OCI-M2 (cell line): ENCODE measurements around the gene TBATA.

Experiments
- DNase-seq: peaks from one replicate; lab custom pipeline; 2025; ENCODE audit not compliant: unreplicated experiment; lab: John Stamatoyannopoulos, UW

TBATA gene

GRCh38 chr10:70785190-70785589, at the start of gene TBATA:
Gene TBATA, minus strand, starts transcription at chr10:70785377. Its CDS starts 1,998 bp downstream, at chr10:70783379.
- DNase-seq: no peak

GRCh38 chr10:70834441-70835151, 49.4 kb upstream of the TBATA start:
- DNase-seq: no peak

GRCh38 chr10:70834021-70834420, 48.8 kb upstream of the TBATA start:
- DNase-seq: no peak

GRCh38 chr10:70833601-70834000, 48.4 kb upstream of the TBATA start:
- DNase-seq: no peak

GRCh38 chr10:70832852-70833528, 47.8 kb upstream of the TBATA start:
- no peak for DNase-seq

- DNase-seq: no peak
These were observed 47.0 kb upstream of the TBATA start for GRCh38 chr10:70832221-70832620.

- DNase-seq: no peak
These were observed 45.0 kb upstream of the TBATA start for GRCh38 chr10:70830164-70830563.

- DNase-seq: no peak
These were observed 44.4 kb upstream of the TBATA start for GRCh38 chr10:70829543-70829942.

- DNase-seq: no peak
These were observed 43.7 kb upstream of the TBATA start for GRCh38 chr10:70828923-70829322.

GRCh38 chr10:70827086-70827757, 42.0 kb upstream of the TBATA start:
- no peak for DNase-seq

GRCh38 chr10:70822076-70822820, 37.1 kb upstream of the TBATA start:
- DNase-seq: no peak

GRCh38 chr10:70820976-70821750, 36.0 kb upstream of the TBATA start:
- no peak for DNase-seq

- DNase-seq: no peak
These were observed 31.2 kb upstream of the TBATA start for GRCh38 chr10:70816220-70816894.

- DNase-seq: no peak
These were observed 30.5 kb upstream of the TBATA start, which contains the start of gene SGPL1 for GRCh38 chr10:70815504-70816219. Gene SGPL1, plus strand, starts transcription at chr10:70815948. Its CDS starts 906 bp downstream, at chr10:70816854.

- DNase-seq: no peak
These were observed 28.9 kb upstream of the TBATA start for GRCh38 chr10:70814126-70814525.

GRCh38 chr10:70812814-70813213, 27.6 kb upstream of the TBATA start:
- DNase-seq: no peak

- no peak for DNase-seq
These were observed 26.7 kb upstream of the TBATA start for GRCh38 chr10:70811881-70812280.

GRCh38 chr10:70810967-70811366, 25.8 kb upstream of the TBATA start:
- no peak for DNase-seq

- no peak for DNase-seq
These were observed 24.5 kb upstream of the TBATA start for GRCh38 chr10:70809726-70810125.
